Hindlimb muscle (tissue), 1 donor: ENCODE results near the gene GFRA1. TPM values are rescaled to one million over a fixed set of nuclear protein-coding genes. Genes with fewer than 3 reads are reported as not detected.

Experiments
- DNase-seq: peaks from one replicate; pipeline ENCODE4 v3.0.0-alpha.2; 2013
- polyA plus RNA-seq: library from polyadenylated mRNA; unstranded; fragments of 120-200 nt; gene quantifications from one replicate; pipeline ENCODE4 v1.2.1, GENCODE V29; 2013; ENCODE audit not compliant: insufficient read length

Gene GFRA1
- polyA plus RNA-seq, 1 donor = 33.4 TPM

GRCh38 chr10:116121640-116122525 lies 151.1 kb downstream of the GFRA1 start:
- DNase-seq = no peak

- peak; percentile 25 for DNase-seq
Observed at GRCh38 chr10:116120688-116121455, 152.1 kb downstream of the GFRA1 start.

- DNase-seq = no peak
Observed at GRCh38 chr10:116118847-116119246, 154.2 kb downstream of the GFRA1 start.

- no peak for DNase-seq
Observed at GRCh38 chr10:116115797-116116196, 157.2 kb downstream of the GFRA1 start.

GRCh38 chr10:116115036-116115641 lies 157.9 kb downstream of the GFRA1 start:
- DNase-seq = no peak

- DNase-seq = no peak
Observed at GRCh38 chr10:116113721-116114501, 159.1 kb downstream of the GFRA1 start.

GRCh38 chr10:116112232-116113231 lies 160.5 kb downstream of the GFRA1 start:
- DNase-seq = no peak

GRCh38 chr10:116111483-116112095 lies 161.4 kb downstream of the GFRA1 start:
- DNase-seq = no peak

- DNase-seq = no peak
Observed at GRCh38 chr10:116110736-116111135, 162.3 kb downstream of the GFRA1 start.

GRCh38 chr10:116109881-116110280 lies 163.1 kb downstream of the GFRA1 start:
- no peak for DNase-seq

GRCh38 chr10:116109481-116109880 lies 163.5 kb downstream of the GFRA1 start:
- no peak for DNase-seq

GRCh38 chr10:116108095-116108494 lies 164.9 kb downstream of the GFRA1 start:
- DNase-seq = no peak

GRCh38 chr10:116106611-116107010 lies 166.4 kb downstream of the GFRA1 start:
- DNase-seq = no peak

- DNase-seq = no peak
Observed at GRCh38 chr10:116105264-116105663, 167.7 kb downstream of the GFRA1 start.

GRCh38 chr10:116104210-116104932 lies 168.6 kb downstream of the GFRA1 start:
- no peak for DNase-seq

GRCh38 chr10:116103668-116104067 lies 169.3 kb downstream of the GFRA1 start:
- no peak for DNase-seq

- no peak for DNase-seq
Observed at GRCh38 chr10:116101616-116102315, 171.2 kb downstream of the GFRA1 start.

- DNase-seq = no peak
Observed at GRCh38 chr10:116100984-116101383, 172.0 kb downstream of the GFRA1 start.

GRCh38 chr10:116099023-116099420 lies 174.0 kb downstream of the GFRA1 start:
- DNase-seq = peak; percentile 43
